Occipital lobe (tissue), 2 donors: ENCODE results near the gene MAP2K1. TPM values are rescaled to one million over a fixed set of nuclear protein-coding genes. Genes with fewer than 3 reads are reported as not detected.
"Not testable (repeated sequence)": the region's sequence is repeated elsewhere in the genome, so short reads cannot be mapped to it uniquely, and the experiment has no call there.

Experiments used
- DNase-seq: peaks from one replicate; lab custom pipeline; 2025; lab: John Stamatoyannopoulos, UW
- total RNA-seq: library from RNA; depleted of rRNA; stranded (reverse); fragments of >200 nt; gene quantifications from one replicate; pipeline ENCODE4 v1.2.3, GENCODE V29; 2014

The MAP2K1 gene
- total RNA-seq, 1 donor from 2014 or later: 26.4 TPM

DNA sequence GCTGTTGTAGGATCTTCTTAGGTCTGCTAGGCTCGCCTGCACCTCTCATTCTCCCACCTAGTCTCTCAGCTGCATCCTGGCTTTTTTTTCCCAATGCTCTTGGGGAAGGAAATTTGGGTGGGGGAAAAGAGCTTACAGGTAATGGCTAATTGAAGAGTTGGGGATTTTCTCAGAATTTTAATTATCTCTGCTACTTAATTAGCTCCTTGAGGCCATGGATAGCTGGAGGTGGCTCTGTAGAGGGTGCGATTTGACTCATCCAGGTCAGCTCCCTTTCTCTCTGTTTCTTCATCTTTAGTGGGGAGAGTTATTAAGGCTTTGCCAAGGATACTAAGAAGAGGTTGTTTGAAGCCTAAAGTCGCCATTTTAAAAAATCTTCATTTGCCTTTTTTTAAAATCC, 88.3 kb downstream of the MAP2K1 start:
- no peak for DNase-seq

DNA sequence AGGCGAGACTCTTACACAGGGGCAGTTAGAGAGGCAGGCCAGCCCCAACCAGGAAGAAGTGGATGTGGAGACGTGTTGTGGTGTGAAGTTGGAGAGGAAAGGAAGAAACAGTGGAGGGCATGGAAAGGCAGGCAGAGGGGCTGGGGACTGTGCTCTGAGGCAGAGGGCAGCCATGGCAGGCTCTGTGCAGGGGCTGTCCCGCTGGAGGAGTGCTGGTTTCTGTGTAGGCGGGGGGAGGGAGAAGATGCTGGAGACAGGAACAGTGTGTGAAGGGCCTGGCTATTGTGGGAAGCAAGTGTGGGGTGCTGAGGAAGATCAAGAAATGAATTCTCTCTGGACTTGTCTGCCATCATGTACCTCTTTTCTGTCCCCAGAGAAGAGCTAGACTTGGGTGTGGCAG, 89.8 kb downstream of the MAP2K1 start:
- peak; percentile 16 for DNase-seq

DNA sequence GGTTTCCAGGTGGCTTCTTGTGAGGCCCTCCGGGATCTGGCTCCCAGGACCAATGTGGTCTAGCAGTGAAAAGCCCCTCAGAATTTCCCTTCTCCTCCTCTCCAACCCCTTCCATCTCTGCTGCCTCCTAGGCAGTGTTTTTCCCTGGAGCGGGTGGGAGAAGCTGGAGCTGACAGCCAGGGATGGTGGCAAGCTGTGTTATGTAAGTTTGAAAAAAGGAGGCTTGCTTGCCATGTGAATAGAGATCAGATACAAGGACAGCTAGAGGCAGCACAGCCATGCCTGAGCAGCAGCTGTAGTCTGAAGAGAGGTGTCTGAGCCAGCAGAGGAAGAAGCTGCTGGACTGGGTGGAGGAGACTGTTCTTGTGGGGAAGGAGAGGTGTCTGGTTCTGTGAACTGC, 90.3 kb downstream of the MAP2K1 start:
- DNase-seq: peak; percentile 37

DNA sequence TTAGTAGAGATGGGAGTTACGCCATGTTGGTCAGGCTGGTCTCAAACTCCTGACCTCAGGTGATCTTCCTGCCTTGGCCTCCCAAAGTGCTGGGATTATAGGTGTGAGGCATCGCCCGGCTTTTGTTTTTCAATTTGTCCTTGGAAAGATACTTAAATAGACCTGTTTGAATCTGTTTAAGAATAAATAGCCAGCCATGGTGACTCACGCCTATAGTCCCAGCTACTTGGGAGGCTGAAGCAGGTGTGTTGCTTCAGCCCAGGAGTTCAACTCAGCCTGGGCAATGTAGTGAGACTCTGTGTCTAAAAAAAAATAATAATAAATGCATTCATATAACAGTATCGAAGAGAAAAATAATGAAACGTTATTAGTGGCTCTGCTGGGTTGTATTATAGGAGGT, 93.6 kb downstream of the MAP2K1 start:
- DNase-seq: no peak

DNA sequence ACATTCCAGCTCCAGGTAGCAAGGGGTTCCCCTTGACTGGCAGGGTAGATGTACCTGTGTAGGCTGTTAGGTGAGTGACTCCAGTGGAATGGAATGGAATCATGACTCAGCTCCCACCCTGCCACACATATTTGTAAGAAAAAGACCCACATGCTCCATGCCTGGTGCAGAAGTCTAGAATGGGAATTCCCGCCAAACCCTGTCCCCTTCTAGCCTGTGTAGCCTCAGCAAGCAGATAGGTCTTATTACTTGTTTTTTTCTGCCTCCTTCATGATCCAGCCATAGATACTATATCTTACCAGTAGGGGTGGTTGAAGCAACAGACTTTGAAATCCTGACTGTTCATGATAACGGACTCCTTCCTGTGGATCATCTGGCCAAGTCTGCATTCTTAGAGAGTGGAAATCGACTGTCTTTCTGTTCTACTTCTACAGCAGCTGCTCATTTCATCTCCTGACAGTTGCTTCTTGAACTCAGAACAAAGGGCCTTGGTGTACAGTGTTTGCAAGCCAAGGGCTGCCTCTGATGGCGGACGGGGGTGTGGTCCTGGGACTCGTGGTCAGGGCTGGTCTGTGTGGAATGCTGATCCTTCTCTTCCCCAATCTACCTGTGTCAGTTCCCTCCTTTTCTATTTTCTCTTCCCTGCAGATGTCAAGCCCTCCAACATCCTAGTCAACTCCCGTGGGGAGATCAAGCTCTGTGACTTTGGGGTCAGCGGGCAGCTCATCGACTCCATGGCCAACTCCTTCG, 94.6 kb downstream of the MAP2K1 start:
- DNase-seq: no peak

DNA sequence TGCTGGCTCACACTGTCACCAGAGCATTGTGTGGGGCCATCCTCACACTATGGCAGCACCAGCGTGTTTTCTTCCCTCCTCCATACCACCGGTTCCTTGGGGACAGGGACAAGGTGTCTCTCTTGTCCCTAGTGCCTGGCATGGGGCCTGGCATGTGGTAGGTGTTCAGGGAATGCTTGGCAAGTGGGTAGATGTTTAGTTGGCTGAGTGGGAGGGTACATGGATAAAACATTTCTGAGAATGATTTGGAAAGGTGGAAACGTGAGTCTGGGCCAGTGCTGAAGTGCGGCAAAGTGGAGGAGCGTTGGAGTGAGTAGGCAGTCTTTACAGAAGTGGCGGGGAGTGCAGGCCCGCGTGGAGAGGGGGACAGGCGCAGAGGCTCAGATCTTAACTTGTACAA, 95.8 kb downstream of the MAP2K1 start:
- peak; percentile 48 for DNase-seq

DNA sequence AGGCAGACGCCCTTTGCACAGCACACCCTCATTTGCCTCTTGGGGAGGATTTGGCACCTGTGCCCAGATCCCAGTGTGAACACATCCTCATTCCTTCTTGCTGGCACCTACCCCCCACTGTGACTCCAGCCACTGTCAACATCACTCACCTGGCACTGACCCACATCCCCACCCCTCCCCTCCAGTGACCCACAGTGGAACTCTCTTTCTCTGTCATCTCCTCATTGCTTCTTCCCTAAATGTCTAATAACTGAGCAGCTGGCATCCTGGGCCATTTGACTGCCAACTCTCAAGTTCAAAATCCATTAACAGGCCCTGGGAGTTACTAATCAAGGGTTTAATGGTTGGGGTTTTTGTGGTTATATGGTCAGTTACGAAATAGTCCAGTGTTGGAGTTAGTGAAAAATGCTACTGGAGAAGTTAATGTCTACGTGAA, 96.4 kb downstream of the MAP2K1 start:
- DNase-seq: no peak

DNA sequence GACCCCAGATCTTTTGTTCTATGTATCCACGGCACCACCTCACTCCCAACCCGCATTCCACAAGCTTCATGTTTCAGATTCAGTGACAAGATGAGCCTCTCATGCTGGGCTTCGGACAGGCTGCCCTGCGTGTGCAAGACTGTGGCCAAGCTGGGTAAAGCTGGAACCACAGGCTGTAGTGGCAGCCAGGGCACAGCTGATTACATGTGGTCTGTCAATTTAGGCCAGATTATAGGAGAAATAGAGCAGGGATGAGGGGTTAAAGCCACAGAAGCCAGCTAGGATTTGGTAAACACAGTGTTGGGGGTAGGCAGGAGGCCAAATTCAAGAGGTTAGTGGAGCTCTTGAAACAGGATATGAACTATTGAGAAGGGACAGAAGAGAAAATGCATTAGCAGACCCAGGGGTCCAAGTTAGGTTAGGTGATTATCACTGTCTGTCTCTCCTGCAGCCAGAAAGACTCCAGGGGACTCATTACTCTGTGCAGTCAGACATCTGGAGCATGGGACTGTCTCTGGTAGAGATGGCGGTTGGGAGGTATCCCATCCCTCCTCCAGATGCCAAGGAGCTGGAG, 97.9 kb downstream of the MAP2K1 start:
- no peak for DNase-seq

DNA sequence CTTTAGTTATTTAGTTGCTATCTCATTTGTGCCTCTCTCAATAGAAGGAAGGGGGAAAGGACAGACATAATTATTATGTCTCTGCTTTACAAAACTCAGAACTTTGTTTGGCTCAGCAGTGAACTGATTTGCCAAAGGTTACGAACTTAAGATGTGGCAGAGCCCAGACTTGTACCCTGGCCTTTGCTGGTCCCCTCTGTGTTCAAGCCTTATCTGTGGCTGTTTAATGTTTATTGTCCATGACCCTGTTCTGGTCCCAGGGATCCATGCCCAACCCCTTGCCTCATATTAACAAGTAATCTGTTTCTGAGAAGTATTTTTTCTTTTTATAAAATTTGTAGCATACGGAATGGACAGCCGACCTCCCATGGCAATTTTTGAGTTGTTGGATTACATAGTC, 100.2 kb downstream of the MAP2K1 start:
- no peak for DNase-seq

DNA sequence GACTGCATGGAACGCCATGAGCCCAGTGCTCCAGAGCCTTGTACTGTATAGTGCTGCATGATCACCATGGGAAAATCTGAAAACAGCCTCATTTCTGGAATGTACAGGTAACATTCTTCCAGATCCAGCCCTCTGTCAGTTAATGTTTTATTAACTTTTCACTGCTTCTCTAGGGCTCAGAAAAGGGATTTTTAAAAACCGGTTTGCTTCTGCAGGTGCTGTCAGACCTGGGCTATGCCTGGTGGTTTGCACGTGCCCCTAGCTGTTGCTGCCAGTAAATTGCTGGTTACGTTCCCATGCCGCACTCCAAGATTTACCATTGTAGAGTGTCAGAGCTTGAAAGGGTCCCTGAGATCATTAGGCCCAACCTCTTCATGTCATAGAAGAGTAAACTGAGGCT, 101.8 kb downstream of the MAP2K1 start:
- no peak for DNase-seq

DNA sequence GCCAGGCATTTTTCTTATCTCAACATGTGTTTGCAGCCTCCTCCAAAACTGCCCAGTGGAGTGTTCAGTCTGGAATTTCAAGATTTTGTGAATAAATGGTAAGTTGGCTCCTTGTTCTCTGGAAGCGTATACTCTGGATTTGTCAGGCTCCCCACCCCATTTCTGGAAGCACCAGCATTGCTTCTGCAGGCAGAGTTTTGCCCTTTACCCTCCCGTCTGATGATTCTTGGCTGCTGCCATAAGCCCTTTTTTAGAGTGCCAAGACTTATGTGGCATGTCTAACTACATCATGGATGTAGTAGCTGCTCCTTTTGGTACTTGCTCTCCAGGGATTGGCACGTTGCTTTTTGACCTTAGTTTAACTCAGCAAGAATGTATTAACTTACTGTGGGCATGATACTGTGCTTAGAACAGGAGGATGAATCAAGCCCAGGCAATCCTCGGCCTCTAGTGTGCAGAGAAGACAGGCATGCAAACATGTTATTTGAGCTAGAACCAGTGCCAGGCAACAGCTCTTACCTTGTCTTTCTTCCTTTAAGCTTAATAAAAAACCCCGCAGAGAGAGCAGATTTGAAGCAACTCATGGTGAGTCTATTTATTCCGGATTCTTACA, 102.6 kb downstream of the MAP2K1 start:
- DNase-seq: no peak

DNA sequence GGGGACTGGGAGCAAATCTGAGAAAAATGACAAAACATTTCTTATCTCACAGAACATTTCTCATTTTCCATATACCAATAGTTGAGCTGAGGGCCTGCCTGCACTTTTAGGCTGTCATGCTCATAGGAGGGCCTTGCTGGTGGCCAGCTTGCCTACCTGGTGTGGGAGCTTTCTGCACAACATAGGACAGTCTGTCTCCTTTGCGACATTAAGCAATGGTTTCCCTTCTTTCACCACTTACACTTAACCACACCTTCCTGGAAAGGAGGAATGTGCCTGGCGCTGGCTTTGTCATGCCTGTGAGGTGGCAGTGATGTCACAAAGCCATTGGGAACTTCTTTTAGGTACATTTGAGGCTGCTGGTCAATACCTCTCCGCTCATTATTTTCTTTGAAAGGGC, 105.1 kb downstream of the MAP2K1 start:
- DNase-seq: no peak

DNA sequence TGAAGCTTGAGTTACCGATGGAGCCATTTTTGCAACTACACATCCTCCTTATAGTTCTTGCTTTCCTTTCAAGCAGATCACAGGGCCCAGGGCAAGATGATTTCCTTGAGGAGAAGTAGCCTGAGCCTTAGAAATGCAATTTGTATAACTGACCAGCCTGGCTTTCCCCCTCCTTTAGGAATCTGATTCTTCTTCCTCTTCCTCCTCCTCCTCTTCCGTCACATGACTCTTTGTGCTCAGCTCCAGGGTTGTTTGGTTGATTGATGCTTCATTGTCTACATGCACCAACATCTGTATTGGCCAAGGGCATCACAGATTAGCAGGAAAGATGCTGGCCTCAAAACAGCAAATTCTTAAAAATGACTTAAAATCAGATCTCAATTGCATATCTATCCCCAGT, 107.5 kb downstream of the MAP2K1 start:
- no peak for DNase-seq

DNA sequence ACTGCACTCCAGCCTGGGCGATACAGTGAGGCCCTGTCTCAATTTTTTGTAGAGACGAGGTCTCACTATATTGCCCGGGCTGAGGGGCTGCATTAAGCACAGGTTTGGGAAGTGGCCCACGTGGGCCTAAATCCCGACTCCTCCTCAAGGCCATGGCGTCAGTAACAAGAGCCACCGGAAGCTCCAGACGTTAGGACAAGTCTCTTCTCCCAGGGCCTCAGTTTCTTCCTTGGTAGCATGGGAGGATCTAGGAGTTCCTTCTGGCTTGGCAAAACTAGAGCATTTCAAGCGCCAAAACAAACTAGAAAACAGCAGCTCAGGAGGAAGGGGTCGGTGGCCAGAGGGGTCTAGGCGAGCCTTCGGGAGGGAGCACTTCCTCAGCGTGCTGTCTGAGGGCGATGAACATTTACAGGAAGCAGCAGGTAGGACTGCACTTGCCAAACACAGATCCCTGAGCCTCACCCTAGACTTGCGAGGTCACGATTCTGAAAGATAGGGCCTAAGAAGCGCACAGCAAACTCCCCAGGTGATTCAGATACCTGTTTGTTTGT, 110.3 kb downstream of the MAP2K1 start:
- no peak for DNase-seq

DNA sequence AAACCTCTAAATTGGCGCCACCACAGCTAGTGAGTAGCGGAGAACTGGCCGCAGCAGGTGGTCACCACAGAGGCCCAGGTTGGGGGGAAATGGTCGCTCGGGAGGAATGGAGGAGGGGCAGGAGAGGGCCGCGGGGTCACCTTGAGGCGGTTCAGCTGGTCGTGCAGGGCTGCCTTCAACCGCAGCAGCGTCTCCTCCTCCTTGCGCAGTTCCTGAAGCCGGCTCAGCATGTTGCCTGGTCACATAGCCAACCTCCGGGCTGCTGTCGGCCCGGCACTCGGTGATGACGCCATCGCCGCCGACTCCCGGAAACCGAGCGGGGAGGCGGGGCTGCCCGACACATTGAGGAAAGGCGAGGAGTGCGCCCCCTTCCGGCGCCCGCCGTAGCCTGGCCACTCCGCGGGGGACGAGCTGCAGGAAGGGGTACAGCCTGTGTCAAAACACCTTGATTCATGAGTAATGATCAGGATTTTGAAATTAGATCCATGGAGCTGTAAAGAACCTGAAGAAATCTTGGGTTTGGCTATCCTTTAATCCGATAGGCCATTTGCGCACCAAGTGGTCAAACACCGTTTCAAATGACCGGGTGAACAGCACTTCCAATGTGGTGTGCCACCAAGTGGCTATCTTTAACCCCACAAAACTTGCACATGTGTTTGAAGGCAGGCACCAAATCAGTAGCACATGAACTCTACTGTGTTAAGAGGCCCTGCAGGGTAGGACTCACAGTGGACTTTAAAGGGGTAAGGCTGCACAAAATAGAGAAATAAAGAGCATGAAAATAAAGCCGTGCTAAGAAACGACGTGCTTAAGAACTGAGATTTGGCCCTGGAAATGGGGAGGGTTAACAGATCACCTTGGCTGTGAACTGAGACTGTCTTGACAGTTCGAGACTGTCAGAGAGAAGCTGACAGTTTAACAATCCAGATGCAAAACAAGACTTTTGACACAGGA, 111.1 kb downstream of the MAP2K1 start, which contains the start of gene SNAPC5:
TSS of gene SNAPC5 (minus strand) at position 261 of the 954 bp plus-strand sequence. CDS start at position 230, 31 bp downstream.
- DNase-seq: peak; percentile 91

DNA sequence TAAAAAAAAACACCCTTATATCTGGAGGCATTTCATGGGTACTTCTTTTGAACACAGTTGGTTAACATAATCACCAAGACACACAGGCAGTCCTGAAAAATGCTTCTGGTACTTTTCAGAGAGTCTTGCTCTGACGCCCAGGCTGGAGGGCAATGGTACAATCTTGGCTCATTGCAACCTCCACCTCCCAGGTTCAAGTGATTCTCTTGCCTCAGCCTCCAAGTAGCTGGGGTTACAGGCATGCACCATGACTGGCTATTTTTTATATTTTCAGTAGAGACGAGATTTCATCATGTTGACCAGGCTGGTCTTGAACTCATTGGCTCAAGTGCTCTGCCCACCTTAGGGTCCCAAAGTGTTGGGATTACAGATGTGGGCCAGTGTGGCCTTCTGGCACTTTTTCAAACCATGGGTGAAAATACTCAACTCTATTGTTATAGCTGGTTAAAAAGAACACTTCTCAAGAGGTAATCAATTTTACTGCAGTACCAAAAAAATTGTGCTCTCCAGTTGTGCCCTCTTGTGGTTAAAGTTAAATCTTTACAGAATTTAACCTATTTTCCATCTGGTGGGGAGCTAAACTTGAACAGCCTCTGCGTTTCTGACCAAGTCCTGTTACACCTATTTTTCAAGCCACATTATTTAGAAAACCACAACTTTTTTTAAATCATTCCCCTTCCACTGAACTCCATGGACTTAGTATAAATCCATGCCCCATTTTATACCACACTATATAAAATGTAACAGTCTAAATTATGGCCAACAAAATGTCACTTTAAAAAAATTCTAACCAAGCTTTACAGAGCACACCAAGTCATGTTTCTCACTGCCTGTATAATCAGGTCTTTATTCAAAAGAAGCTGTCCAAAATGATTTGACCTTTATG, 112.0 kb downstream of the MAP2K1 start:
- DNase-seq: no peak

DNA sequence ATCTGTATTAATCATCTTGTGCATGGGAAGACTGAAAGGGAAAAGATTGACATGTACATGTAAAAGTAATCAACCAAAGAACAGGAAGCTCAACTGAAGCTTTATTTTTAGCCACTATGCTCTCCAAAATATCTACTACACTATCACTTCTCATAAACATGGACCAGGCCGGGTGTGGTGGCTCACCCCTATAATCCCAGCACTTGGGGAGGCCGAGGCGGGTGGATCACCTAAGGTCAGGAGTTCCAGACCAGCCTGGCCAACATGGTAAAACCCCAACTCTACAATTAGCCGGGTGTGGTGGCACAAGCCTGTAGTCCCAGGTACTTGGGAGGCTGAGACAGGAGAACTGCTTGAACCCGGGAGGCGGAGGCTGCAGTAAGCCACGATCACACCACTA, 113.6 kb downstream of the MAP2K1 start:
- DNase-seq: not testable (repeated sequence)

DNA sequence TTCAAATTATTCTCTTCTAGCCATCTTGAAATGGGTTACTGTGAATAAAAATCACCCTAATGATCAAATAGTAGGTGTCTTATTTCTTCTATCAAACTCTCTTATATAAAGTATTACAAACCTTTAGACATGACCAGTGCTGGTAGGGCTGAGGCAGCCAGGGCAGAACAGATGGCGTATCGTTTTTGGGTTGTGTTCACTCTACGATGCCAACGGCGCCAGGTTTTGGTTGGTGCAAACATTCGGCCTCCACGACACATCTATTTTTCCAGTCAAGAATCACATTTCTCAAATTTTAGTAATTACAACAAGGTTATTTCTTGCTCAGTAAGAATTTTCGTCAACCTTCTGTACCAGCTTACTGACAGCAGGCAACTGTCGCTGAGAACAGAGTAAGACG, 115.8 kb downstream of the MAP2K1 start:
- no peak for DNase-seq

DNA sequence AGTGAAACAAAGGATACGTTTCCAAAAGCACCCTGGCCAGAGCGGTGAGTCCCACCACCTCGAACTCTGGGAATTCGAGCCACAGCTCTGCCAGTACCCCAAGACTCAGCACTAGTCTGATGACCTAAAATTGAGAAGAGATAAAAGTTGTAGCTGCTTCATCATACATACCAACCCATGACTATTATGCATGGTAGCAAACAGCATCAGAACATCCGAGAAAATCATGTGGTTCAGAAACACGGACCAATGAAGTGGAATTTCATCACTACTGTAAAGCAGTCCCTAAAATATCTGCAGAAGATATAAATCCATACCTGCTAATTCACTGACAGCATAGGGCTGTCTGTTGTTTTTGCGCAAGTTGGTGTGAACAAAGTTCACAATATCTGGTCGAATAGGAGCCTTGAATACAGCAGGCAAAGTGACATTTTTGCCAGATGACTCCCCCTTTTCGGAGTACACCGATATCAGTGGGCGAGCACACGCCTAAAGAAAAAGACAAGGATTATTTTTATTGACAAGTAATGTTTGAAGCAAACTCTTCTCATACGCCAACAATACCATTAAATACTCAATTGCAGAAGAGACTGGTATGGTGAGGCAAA, 116.4 kb downstream of the MAP2K1 start:
- DNase-seq: not testable (repeated sequence)
